H9 (cell line): ENCODE measurements around the gene EXPH5. TPM values are rescaled to one million over a fixed set of nuclear protein-coding genes. Genes with fewer than 3 reads are reported as not detected.

ENCODE experiments used
- DNase-seq: peaks from one replicate; pipeline ENCODE4 v3.0.0-alpha.2; 2017
- H2AFZ ChIP-seq: one replicate; pipeline ENCODE4 v1.6.1; 2013; ENCODE audit warnings: mild to moderate bottlenecking, low read length, control low read depth, moderate library complexity
- H2AK5ac ChIP-seq: 2 replicates; pipeline ENCODE4 v1.6.1; 2013; ENCODE audit warnings: low read length, control low read depth, mixed read lengths; ENCODE audit not compliant: insufficient read length
- H2BK120ac ChIP-seq: one replicate; pipeline ENCODE4 v1.6.1; 2013; ENCODE audit warnings: low read depth, mild to moderate bottlenecking, low read length, control low read depth, inconsistent platforms; ENCODE audit not compliant: poor library complexity, severe bottlenecking
- H2BK12ac ChIP-seq: 2 replicates; pipeline ENCODE4 v1.6.1; 2013; ENCODE audit warnings: low read length, control low read depth, mixed read lengths, low read depth; ENCODE audit not compliant: insufficient read length
- H2BK15ac ChIP-seq: 2 replicates; pipeline ENCODE4 v1.6.1; 2013; ENCODE audit warnings: low read depth, low read length, control low read depth
- H2BK20ac ChIP-seq: one replicate; pipeline ENCODE4 v1.6.1; 2013; ENCODE audit warnings: low read depth, mild to moderate bottlenecking, low read length, control low read depth, inconsistent platforms; ENCODE audit not compliant: poor library complexity, severe bottlenecking
- H2BK5ac ChIP-seq: 2 replicates; pipeline ENCODE4 v1.6.1; 2013; ENCODE audit warnings: low read length, control low read depth, mixed read lengths; ENCODE audit not compliant: insufficient read length
- H3K14ac ChIP-seq: 2 replicates; pipeline ENCODE4 v1.6.1; 2013; ENCODE audit warnings: low read length, control low read depth; ENCODE audit not compliant: insufficient read depth
- H3K18ac ChIP-seq: 2 replicates; pipeline ENCODE4 v1.6.1; 2013; ENCODE audit warnings: low read depth, mild to moderate bottlenecking, mixed read lengths, low read length, control low read depth; ENCODE audit not compliant: insufficient read length
- H3K23ac ChIP-seq: 2 replicates; pipeline ENCODE4 v1.6.1; 2013; ENCODE audit warnings: low read length, control low read depth, mixed read lengths, low read depth; ENCODE audit not compliant: insufficient read length
- H3K23me2 ChIP-seq: 2 replicates; pipeline ENCODE4 v1.6.1; 2013; ENCODE audit warnings: low read depth, mild to moderate bottlenecking, mixed read lengths, low read length, control low read depth; ENCODE audit not compliant: insufficient read length, poor library complexity, severe bottlenecking
- H3K27ac ChIP-seq: 2 replicates; pipeline ENCODE4 v1.5.1; 2013; ENCODE audit warnings: low read length, control low read depth, mixed read lengths, low read depth; ENCODE audit not compliant: insufficient read length
- H3K27me3 ChIP-seq: 2 replicates; pipeline ENCODE4 v1.6.1; 2013; ENCODE audit warnings: low read length, control low read depth, inconsistent platforms; ENCODE audit not compliant: insufficient read depth
- H3K4ac ChIP-seq: 2 replicates; pipeline ENCODE4 v1.6.1; 2013; ENCODE audit warnings: low read depth, mild to moderate bottlenecking, control low read depth, inconsistent platforms, low read length, moderate library complexity
- H3K4me1 ChIP-seq: 2 replicates; pipeline ENCODE4 v1.6.1; 2013; ENCODE audit warnings: low read length, control low read depth, inconsistent platforms; ENCODE audit not compliant: insufficient read depth
- H3K4me2 ChIP-seq: 2 replicates; pipeline ENCODE4 v1.6.1; 2013; ENCODE audit warnings: low read length, control low read depth, mixed read lengths; ENCODE audit not compliant: insufficient read length, insufficient read depth
- H3K56ac ChIP-seq: 2 replicates; pipeline ENCODE4 v1.6.1; 2013; ENCODE audit warnings: low read depth, mild to moderate bottlenecking, mixed read lengths, low read length, control low read depth; ENCODE audit not compliant: insufficient read length
- H3K79me1 ChIP-seq: 2 replicates; pipeline ENCODE4 v1.6.1; 2013; ENCODE audit warnings: low read depth, mild to moderate bottlenecking, moderate library complexity, low read length, control low read depth, inconsistent platforms; ENCODE audit not compliant: insufficient read depth, poor library complexity, severe bottlenecking
- H3K79me2 ChIP-seq: 2 replicates; pipeline ENCODE4 v1.6.1; 2013; ENCODE audit warnings: low read length, control low read depth, inconsistent platforms; ENCODE audit not compliant: insufficient read depth
- H3K9ac ChIP-seq: 2 replicates; pipeline ENCODE4 v1.6.1; 2013; ENCODE audit warnings: low read length, control low read depth, mixed read lengths; ENCODE audit not compliant: insufficient read length; ENCODE audit errors: extremely low read depth
- H3K9me3 ChIP-seq: one replicate; pipeline ENCODE4 v1.6.1; 2013; ENCODE audit warnings: low read depth, low read length, inconsistent platforms; ENCODE audit not compliant: control insufficient read depth
- H3T11ph ChIP-seq: one replicate; pipeline ENCODE4 v1.6.1; 2013; ENCODE audit warnings: mild to moderate bottlenecking, low read length, control low read depth, inconsistent platforms
- H4K20me1 ChIP-seq: one replicate; pipeline ENCODE4 v1.6.1; 2013; ENCODE audit not compliant: control insufficient read depth, insufficient read length, insufficient read depth
- H4K5ac ChIP-seq: 2 replicates; pipeline ENCODE4 v1.6.1; 2013; ENCODE audit warnings: low read depth, mild to moderate bottlenecking, mixed read lengths, low read length, control low read depth; ENCODE audit not compliant: insufficient read length
- H4K8ac ChIP-seq: replicated peaks from 2 replicates; pipeline ENCODE4 v1.6.1; 2013; ENCODE audit warnings: low read length, control low read depth, mixed read lengths, low read depth; ENCODE audit not compliant: insufficient read length
- H4K91ac ChIP-seq: 2 replicates; pipeline ENCODE4 v1.6.1; 2013; ENCODE audit warnings: low read depth, mild to moderate bottlenecking, moderate library complexity, mixed read lengths, low read length, control low read depth; ENCODE audit not compliant: insufficient read length
- H3K27ac Mint-ChIP-seq, 3 experiments: 2 replicates in 2 of 3; 3 replicates in 1 of 3; pipeline ENCODE4 v1.8.0; 2020 to 2021; ENCODE audit warnings: mixed read lengths in 3 of 3, mild to moderate bottlenecking in 1 of 3, moderate library complexity in 1 of 3
- H3K27me3 Mint-ChIP-seq: 2 replicates; pipeline ENCODE4 v1.8.0; 2021; ENCODE audit warnings: low read depth, mild to moderate bottlenecking, moderate library complexity, mixed read lengths
- H3K36me3 Mint-ChIP-seq, 3 experiments: 2 replicates in 2 of 3; 3 replicates in 1 of 3; pipeline ENCODE4 v1.8.0; 2020 to 2021; ENCODE audit warnings: low read depth in 3 of 3, mixed read lengths in 3 of 3; ENCODE audit not compliant: insufficient read depth in 1 of 3
- H3K4me1 Mint-ChIP-seq, 2 experiments: 2 replicates each; pipeline ENCODE4 v1.8.0; 2020; ENCODE audit warnings: mixed read lengths in 2 of 2
- H3K4me3 Mint-ChIP-seq, 2 experiments: 2 replicates in 1 of 2; 3 replicates in 1 of 2; pipeline ENCODE4 v1.8.0; 2020 to 2021; ENCODE audit warnings: mild to moderate bottlenecking in 2 of 2, mixed read lengths in 2 of 2, moderate library complexity in 1 of 2
- H3K9me3 Mint-ChIP-seq, 2 experiments: 2 replicates in 1 of 2; 3 replicates in 1 of 2; pipeline ENCODE4 v1.8.0; 2020; ENCODE audit warnings: mild to moderate bottlenecking in 2 of 2, mixed read lengths in 2 of 2, moderate library complexity in 1 of 2
- CTCF ChIP-seq: fragments of 200-600 bp; sonication (generic); conservative IDR thresholded peaks from 3 replicates; pipeline ENCODE4 v1.8.0; 2021; ENCODE audit warnings: antibody characterized with exemption, mild to moderate bottlenecking
- WGBS: extraction: QIAGEN DNeasy Blood & Tissue Kit; methylation state at CpG from one replicate; pipeline ENCODE4 v1.1.7; 2013; ENCODE audit warnings: missing lambda C conversion rate, low lambda C conversion rate, mixed read lengths; ENCODE audit not compliant: insufficient read length; ENCODE audit errors: extremely low coverage; 5-methylcytosine and 5-hydroxymethylcytosine counted together
- total RNA-seq: library from RNA; stranded (reverse); gene quantifications from 2 replicates; pipeline ENCODE4 v1.2.1, GENCODE V29; 2021

The EXPH5 gene
- total RNA-seq, 1 experiment from 2014 or later, result 3.1 TPM

GRCh38 chr11:108549319-108549885 lies 44.2 kb downstream of the EXPH5 start:
- H3K23me2 ChIP-seq, result no peaks in the 10 kb centered on the region
- H2BK20ac ChIP-seq, result no peak overlapping the region
- no peak for TF ChIP-seq CTCF
- H2BK12ac ChIP-seq, result no peak overlapping the region
- Mint-ChIP-seq H3K4me1 (peaks cover 15 to 18% of the 10 kb centered on the region in 2 experiments), H3K9me3 (no peaks in the 10 kb centered on the region), H3K4me3 (no peak overlapping the region), H3K27ac (no peak overlapping the region), H3K27me3 (no peaks in the 10 kb centered on the region), H3K36me3 (no peaks in the 10 kb centered on the region)
- H3K27ac ChIP-seq, result no peak overlapping the region
- no peak overlapping the region for H3T11ph ChIP-seq
- no peaks in the 10 kb centered on the region for H3K79me2 ChIP-seq
- H3K4me2 ChIP-seq, result no peak overlapping the region
- no peak overlapping the region for H4K5ac ChIP-seq
- no peak for DNase-seq
- H4K91ac ChIP-seq, result no peak overlapping the region
- H3K18ac ChIP-seq, result no peak overlapping the region
- no peak overlapping the region for H2BK120ac ChIP-seq
- no peaks in the 10 kb centered on the region for H4K20me1 ChIP-seq
- H3K9ac ChIP-seq, result no peak overlapping the region
- WGBS, result no CpG with 5 or more reads among the region's 3 CpGs
- H2BK15ac ChIP-seq, result no peak overlapping the region
- H2AFZ ChIP-seq, result no peak overlapping the region
- no peak overlapping the region for H2BK5ac ChIP-seq
- H3K23ac ChIP-seq, result no peak overlapping the region
- H3K9me3 ChIP-seq, result no peaks in the 10 kb centered on the region
- H3K4ac ChIP-seq, result no peak overlapping the region
- no peaks in the 10 kb centered on the region for H3K79me1 ChIP-seq
- no peak overlapping the region for H3K14ac ChIP-seq
- no peak overlapping the region for H4K8ac ChIP-seq
- peaks cover 3% of the 10 kb centered on the region; the same call in 1 of the 2 replicates for H3K4me1 ChIP-seq
- no peak overlapping the region for H2AK5ac ChIP-seq
- no peak overlapping the region for H3K56ac ChIP-seq
- H3K27me3 ChIP-seq, result no peaks in the 10 kb centered on the region
